Kasumi-1 (cell line): Measurements from ENCODE around the gene PMFBP1.

Source experiments
- DNase-seq, 2 experiments: peaks; one replicate each; lab custom pipeline; 2025; lab: John Stamatoyannopoulos, UW

The PMFBP1 gene

DNA sequence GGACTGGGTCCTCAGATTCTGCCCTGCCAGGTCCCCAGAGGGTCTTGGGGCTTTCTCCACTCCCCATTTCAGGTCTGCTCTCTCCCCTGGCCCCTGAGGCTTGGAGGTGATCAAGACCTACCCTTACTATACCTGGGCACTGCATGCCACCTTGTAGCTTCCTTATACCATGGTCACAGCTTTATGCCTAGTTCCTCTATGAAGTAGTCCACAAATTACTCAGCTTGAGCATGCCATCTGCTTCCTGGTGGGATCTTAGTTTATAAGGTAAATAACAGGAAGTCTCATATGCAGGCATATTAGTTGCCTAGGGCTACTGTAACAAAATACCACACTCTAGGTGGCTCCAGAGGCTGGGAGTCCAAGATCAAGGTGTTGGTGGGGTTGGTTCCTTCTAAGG, 11.0 kb upstream of the PMFBP1 start:
- peak in 1 of 2 experiments; percentile 37 for DNase-seq

DNA sequence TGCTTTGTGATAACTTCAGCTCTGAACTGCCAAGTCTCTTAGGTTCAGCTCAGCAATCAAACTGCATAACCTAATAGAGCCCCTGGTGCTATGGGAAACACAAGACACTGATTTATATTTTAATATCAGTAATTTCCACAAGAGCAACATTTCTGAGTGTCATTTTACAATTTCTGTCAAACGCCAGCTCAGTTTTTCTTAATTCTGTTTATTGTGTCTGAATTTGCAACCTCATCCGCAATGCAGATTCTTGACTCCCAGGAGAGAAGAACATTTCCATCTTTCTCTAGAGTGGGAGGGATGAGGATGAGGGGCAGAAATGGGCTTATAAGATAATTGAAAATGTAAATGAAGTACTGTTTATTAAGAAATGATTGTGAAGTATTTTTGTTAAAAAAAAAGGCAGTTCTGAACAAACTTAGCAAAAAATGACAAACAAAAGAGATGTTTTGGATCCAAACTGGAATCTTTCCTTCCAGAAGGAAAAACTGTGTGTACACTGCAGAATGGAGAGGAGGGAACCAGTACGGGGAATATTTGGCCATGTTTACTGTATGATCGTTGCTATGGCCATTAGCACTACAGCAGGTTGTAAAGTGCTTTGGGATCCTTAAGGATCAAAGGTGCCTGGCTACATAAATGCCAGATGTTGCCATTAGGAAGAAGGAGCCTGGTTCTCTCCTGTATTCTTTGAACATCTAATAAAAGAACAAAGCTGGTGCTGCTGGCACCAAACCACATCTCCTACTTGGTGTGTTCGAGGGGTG, 7.4 kb upstream of the PMFBP1 start:
- no peak for DNase-seq

DNA sequence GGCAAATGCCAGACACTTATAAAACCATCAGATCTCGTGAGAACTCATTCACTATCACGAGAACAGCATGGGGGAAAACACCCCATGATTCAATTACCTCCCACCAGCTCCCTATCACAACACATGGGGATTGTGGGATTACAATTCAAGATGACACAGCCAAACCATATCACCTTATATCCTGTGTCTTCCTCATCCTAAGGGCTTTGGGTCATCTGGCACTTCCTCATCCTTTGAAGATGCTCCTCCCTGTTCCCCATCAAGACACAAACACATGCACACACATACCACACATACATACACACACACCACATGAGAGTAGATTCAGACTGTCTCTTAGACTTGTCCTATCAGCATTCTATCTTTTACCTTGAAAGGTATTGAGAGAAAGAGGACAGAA, 2.8 kb upstream of the PMFBP1 start:
- peak in 1 of 2 experiments; percentile 41 for DNase-seq

DNA sequence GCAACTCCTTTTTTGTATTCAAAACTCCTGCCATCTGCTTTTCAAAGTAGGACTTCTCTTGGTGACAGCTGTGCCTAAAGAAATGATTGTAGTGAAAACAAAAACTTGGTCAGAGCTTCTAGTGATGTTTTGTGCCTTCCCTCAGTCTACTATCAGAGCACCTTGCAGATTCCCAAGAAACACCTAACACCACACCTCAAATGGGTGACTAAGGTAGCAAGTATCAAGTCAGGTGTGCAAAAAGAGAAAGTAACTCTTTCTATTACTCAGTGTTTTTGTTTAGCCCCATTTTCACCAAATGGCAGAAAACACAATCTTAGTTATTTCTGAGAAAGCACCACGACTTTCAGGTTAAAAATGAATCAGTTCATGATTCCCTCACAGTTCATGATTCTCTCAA, 2.0 kb upstream of the PMFBP1 start:
- DNase-seq = no peak

DNA sequence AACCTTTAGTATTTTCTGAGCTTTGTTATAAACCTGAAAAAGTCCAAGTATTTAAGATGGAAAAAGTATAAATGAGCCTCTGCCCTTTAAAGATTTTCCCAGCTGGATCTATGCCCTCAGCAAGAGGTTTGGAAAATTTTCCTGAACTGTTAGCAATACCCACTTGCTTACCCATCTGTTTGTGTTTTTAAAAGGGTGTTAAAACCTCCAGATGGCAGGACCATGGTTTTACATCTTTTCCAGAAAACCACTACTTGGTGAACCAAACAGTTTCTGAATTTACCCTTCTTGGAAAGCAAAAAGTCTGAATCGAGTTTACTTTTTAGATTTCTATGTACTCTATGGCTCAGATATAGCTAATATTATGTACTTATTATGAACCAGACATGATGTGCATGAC, 719 bp downstream of the PMFBP1 start:
- no peak for DNase-seq

DNA sequence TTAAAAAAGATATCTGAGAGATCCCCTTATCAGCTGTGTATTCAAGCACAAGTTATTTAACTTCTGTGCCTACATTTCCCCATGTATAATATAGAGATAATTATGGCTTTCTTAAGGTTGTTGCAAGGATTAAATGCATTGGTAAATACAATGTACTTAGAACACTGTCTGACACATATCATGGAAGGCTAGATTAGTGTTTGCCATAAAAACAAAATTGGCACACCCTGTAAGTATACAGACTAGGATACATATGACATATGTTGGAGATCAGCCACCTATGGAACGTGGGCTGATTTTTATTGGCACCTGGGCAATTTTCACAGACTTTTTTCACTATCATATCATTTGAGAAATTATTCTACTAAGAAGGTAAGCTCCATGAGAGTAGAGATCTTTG, 2.2 kb downstream of the PMFBP1 start:
- no peak for DNase-seq

DNA sequence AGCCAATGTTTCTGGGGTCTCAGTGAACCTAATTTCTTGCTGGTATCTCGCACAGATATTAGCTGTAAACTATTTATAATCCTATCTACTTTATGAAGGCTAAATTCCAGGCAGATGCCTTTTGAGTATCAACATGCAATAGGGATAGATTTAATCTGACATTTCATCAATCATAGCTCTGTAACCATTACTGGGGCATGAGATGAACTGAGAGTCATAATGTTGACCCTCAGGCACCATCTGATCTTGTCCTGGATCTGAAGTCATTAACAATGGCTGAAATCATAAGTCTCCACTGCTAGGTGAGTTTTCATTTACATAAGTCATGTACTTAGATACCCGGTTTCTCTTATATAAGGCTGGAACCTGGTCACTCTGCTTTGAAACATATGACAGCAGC, 3.6 kb downstream of the PMFBP1 start:
- DNase-seq = no peak

DNA sequence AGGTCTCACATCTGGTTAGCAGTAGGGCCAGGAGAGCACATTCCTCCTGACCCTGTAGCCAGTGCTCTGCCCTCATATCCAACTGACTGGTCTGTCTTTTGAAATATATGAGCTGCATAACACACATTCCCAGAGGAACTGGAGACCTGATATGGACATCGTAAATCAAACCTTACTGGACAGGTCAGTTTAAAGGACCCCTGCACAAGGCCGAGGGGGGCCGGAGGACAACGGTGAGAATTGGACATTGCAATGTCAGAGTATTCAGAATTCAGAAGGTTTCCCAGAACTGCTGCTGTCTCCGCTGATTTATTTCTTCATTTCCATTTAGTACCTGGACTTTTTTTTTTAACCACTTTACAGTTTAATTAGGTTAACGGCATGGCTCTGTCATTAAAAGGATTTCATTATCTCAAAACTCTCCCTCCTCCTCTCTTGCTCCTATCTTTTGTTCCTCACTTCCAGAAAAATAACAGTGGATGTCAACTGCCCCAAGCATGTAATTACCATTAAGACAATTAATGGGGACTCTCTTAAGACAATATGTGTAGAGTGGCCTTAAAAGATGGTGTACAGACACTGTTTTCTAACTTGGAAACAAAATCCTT, 4.9 kb downstream of the PMFBP1 start:
- no peak for DNase-seq

DNA sequence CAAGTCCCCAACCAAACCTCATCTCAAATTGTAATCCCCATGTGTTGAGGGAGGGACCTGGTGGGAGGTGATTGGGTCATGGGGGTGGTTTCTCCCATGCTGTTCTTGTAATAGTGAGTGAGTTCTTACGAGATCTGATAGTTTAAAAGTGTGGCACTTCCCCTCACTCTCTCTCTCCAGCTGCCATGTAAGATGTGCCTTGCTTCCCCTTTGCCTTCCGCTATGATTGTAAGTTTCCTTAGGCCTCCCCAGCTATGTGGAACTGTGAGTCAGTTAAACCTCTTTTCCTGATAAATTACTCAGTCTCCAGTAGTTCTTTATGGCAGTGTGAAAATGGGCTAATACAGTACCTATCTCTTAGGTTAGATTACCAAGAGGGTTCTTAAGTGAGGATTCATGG, 5.8 kb downstream of the PMFBP1 start:
- no peak for DNase-seq

DNA sequence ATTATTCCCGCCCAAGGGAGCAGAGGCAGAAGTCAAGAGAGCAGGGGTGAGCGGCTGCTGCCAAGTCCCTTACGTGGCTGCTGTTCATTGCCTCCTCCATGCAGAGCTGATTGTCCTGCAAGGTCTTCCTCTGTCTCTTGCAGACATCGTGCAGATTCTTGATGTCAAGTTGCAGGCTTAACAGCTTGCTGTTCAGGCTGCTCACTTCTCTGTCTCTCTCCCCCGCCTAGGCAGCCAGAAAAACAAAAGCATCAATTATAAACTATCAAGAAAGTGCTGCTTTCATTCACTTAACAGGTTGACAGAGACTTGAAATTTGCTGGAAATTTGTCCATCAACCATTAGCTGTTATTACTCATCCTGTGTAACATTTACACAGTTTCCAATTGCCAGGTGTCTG, 7.3 kb downstream of the PMFBP1 start:
- no peak for DNase-seq

DNA sequence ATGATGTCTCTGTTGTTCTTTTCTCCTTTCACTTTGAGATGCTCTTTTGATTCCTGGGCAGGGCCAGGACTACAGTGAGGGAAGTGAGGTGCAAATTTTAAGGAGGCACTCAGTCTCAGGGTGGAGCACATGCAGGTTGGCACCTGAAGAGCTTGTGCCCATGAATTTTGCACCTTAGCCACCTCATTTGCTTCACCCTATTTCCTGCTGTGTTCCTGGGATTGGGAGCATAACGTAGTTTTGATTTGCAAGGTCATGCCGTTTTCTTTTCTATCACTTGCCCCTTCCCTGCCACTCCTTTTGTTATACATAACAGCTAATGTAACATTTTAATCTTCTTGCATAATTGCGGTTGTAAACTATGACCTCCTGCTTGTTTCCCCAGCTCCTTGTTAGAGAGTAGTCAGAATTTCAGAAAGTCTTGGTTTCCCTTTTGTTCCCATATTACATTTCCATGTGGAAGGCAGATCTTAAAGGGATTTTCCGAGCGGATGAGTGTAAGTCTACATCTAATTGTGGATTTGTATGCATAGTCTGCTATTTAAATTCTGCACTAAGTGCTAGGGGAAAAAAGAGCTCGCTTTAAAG, 9.8 kb downstream of the PMFBP1 start:
- no peak for DNase-seq

DNA sequence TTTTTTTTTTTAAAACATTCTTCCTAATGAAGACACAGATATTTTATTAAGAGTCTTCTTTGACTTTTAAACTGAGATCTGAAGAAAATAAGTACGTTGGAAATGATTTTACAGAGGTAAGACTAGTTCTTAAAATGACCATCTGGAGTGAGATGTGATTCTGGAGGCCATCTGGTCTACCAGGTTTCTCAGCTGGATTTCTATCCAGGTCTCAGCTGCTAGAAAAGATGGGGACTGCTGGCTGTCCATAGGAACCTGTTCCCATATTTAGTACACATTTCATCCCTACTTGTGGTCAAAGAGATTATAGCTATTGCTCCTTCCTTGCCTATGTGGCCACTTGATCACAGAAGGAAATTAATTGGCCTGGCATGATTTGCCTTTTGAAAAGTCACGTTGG, 12.2 kb downstream of the PMFBP1 start:
- DNase-seq = no peak

DNA sequence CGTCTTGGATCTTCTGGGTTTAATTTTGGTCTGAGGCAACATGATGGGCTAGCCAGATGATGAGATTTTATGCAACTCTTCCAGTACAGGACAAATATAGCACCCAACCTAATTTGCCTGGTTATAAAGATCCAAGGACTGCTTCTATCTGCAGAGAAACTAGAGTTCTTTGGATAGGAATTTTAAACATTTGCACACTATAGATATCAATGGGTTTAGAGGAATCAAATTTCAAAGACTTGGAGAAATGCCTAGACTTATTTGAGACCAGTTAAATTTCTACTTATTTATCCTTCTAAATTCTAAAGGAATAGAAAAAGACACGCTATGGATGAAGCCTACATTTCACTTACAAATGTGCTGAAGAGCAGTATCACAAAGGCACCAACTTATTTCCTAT, 12.6 kb downstream of the PMFBP1 start:
- no peak for DNase-seq

DNA sequence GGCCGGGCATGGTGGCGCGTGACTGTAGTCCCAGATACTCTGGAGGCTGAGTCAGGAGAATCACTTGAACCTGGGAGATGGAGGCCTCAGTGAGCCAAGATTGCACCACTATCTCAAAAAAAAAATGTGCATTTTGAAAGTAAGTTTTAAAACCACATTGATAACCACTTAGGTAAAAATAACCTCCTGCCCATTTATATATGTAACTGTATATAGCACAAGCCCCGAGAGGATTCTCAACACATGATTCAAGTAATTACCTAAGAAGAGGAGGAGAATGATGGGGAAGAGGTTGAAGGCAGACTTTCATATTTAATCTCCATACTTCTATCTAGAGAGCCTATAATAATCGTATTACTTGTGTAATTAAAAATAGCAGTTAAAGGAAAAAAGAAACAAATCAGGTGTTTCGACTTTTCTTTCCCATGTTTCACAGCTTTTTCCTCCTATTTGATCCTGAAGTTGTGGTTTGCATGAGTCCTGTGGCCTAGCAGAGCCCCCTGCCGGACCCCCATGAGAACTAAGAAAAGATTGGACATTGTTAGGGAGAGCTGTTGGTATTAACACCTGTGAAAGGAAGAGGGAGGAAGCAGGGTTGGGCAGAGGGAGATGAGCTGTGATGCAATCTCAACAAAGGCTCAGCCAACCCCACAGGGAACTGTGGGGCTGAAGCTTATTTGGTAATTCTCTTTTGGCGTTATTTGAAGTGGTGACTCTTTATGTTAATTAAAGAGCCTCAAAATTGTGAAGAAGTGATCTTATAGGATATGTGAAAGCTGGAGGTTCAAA, 22.1 kb downstream of the PMFBP1 start:
- no peak for DNase-seq

DNA sequence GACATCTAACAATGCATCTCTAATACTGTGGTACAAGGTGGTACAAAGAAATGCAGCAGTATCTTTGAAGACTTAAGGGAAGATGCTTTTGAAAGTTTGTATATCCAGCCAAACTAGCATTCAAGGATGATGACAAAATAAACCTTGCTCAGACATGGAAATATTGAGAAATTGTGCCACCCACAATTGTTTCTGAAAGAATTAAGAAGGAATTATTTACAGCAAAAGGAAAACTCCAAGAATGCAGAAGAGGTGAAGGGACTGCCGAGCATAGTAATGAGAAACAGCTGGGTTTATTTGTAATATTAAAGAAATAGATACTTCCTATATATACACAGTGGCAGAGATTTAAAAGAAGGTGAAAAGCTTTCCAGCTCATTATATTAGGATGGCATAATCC, 29.5 kb downstream of the PMFBP1 start:
- no peak for DNase-seq

DNA sequence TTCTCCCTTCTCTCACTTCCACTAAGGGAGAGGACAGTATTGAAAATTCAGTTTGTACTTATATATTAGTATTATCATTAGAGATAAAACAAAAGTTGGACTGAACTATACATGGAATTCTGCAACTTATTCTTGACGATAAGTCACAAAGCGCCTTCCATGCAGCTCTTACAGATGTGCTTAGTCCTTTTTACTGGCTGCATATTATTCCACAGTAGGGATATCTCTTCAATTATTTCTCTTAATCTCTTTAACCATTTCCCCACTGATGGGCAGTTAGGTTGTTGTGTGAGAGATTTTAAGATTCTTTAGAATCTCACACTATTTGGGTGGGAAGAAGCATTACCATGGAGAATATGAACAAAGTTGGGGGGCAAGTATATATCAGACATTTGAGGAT, 32.0 kb downstream of the PMFBP1 start:
- DNase-seq = no peak

DNA sequence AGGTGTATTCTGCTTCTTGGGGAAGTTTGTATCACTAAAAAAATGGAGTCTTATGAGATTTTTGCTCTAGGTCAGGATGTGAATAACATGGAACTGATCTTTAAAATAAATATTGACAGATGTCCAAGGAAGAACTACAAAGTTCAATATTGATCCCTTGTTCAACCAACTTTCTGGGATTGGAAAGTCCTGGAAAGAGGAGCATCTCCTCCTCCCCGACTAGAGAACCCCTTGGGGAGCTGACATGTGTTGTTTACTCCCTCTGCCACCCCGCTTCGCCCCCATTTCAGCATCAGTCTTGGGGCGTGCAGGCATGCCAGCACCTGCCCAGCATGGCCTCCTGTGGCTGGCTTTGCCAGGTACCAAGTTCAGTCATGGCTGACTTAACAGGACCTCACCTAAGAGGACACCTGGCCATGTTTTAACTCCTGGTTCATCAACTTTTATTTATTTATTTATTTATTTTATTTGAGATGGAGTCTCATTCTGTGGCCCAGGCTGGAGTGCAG, 33.8 kb downstream of the PMFBP1 start:
- no peak for DNase-seq

DNA sequence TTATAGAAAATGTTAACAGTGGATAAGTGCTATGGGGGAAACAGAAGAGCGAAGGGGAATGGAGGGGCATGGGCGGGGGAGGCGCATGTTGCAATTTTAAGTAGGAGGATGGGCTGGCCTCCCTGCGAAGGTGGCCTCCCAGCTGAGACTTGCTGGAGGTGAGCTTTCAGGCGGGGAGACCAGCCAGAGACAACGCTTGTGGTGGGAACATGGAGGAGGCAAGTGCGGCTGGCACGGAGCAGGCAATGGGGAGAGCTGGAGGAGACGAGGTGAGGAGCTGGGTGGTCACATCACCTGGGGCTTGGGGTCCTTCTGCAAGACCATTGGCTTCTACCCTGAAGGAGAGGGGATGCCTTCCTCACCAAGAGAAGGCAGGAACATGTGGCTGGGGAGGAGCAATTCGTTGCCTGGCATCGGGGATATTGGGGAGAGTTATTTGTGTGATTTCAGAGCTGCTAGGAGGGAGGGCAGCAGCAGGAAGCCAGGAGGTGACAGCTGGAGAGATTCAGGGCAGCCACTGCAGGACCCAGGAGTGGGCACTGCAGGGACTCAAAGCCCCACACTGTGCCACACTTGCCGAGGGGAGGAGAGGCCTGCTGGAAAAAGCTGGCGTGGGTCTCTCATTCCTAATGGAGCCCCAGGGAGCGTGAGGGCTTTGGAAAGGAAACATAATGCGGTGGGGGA, 34.4 kb downstream of the PMFBP1 start:
- no peak for DNase-seq

DNA sequence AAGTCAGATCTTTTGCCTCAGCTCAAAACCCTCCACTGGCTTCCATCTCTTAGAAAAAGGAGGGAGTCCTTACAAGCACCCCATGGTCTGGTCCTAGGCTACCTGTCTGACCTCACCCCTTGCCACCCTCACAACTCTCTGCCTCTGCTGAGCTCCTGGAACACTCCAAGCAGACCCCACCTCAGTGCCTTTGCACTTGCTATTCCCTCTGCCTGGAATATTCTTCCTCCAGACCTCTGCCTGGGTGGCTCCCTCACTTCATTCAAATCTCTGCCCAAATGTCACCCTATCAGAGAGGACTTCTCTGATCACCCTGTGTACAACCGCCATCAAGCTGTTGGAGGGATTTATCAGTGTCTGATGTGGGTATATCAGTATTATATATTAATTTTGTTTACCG, 37.4 kb downstream of the PMFBP1 start:
- DNase-seq = no peak

DNA sequence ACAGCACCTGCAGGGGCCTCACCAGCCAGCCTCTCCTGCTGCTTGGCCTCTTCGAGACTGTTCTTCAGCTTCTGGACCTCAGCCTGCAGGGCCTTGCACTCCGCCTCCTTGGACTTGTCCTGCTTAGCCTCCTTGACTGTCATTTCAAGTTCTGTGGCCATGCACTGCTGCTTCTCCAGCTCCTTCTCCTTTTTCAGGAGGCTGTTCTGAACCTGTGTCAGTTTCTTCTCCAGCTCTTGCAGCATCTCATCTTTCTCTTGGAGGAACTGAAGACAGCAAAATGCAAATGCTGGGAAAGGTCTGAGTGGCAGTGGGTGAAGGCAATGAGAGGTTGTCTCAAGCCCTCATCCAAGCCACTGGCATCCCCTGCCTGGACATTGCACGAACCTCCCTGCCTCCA, 39.2 kb downstream of the PMFBP1 start:
- DNase-seq = no peak

DNA sequence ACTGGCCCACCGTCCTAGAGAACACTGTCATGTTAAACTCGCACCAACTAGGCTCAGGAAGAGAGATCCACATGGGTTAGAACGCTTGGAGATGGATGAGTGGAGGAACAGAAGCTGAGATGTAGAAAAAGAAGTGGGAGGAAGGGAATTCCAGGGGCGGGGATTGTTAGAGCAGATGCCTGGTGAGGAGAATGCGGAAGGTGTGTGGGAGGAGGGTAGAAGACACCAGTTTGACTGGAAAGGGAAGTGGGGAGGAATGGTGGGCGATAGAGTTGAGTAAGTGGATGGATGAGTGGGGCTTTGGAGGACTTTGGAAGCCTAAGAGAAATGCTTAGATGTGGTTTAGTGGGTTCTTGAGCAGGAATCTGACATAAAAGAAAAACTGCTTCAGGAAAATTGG, 40.9 kb downstream of the PMFBP1 start:
- no peak for DNase-seq
